Small intestine (tissue), 7 donors: ENCODE measurements around the gene HEY2. TPM values are rescaled to one million over a fixed set of nuclear protein-coding genes. Genes with fewer than 3 reads are reported as not detected.
"Not testable (repeated sequence)": the region's sequence is repeated elsewhere in the genome, so short reads cannot be mapped to it uniquely, and the experiment has no call there.

Experiments used
- DNase-seq, 2 donors: peaks; one replicate each; pipeline versions ENCODE4 v3.0.0 to v3.0.0-alpha.2; 2013
- FAIRE-seq: peaks from 2 replicates; lab custom pipeline; 2012; peaks lifted over from hg19 to GRCh38; lab: Jason Lieb, UNC
- H3K27ac ChIP-seq, 3 donors: one replicate each; pipeline ENCODE4 v1.5.1; 2013; ENCODE audit warnings: low read length in 2 of 3, mild to moderate bottlenecking in 2 of 3, control low read depth in 1 of 3, inconsistent platforms in 1 of 3, low read depth in 1 of 3, moderate library complexity in 1 of 3
- H3K27me3 ChIP-seq, 3 donors: one replicate each; pipeline ENCODE4 v1.6.1; 2013; ENCODE audit warnings: low read length in 3 of 3, inconsistent platforms in 1 of 3; ENCODE audit not compliant: control insufficient read depth in 3 of 3, insufficient read depth in 3 of 3
- H3K36me3 ChIP-seq, 3 donors: one replicate each; pipeline ENCODE4 v1.6.1; 2013; ENCODE audit warnings: low read length in 3 of 3, inconsistent platforms in 1 of 3, low read depth in 1 of 3, mild to moderate bottlenecking in 1 of 3, moderate library complexity in 1 of 3; ENCODE audit not compliant: control insufficient read depth in 3 of 3, insufficient read depth in 2 of 3
- H3K4me1 ChIP-seq, 3 donors: one replicate each; pipeline ENCODE4 v1.6.1; 2013; ENCODE audit warnings: low read length in 2 of 3, inconsistent platforms in 1 of 3, low read depth in 1 of 3, mild to moderate bottlenecking in 1 of 3, moderate library complexity in 1 of 3; ENCODE audit not compliant: control insufficient read depth in 3 of 3, insufficient read depth in 2 of 3
- H3K4me3 ChIP-seq, 3 donors: one replicate each; pipeline ENCODE4 v1.5.1; 2013; ENCODE audit warnings: low read length in 3 of 3, control low read depth in 1 of 3, inconsistent platforms in 1 of 3, low read depth in 1 of 3, mild to moderate bottlenecking in 1 of 3, moderate library complexity in 1 of 3
- H3K9me3 ChIP-seq, 2 donors: one replicate each; pipeline ENCODE4 v1.6.1; 2013; ENCODE audit warnings: low read depth in 1 of 2, low read length in 1 of 2; ENCODE audit not compliant: control insufficient read depth in 2 of 2, insufficient read depth in 1 of 2
- WGBS, 3 donors: extraction: QIAGEN DNeasy Blood & Tissue Kit; methylation state at CpG; one replicate each; pipeline ENCODE4 v1.1.7; 2013; 5-methylcytosine and 5-hydroxymethylcytosine counted together
- polyA plus RNA-seq, 4 donors: library from polyadenylated mRNA; stranded (reverse) in 3 of 4; unstranded in 1 of 4; fragments of 200-250 nt in 3 of 4; fragments of 120-200 nt in 1 of 4; gene quantifications; one replicate each; pipeline versions ENCODE4 v1.2.1 to v1.2.3, GENCODE V29; 2013
- donor health status: healthy with polysubstance abuse.
- donor health status: control.
- donor health status: control.
- donor health status: Bipolar disorder and iron deficiency.
- donor health status: healthy.

The HEY2 gene
- polyA plus RNA-seq, 4 donors: 0.81 to 3.8 (median 1.2) TPM; not detected in 1

DNA sequence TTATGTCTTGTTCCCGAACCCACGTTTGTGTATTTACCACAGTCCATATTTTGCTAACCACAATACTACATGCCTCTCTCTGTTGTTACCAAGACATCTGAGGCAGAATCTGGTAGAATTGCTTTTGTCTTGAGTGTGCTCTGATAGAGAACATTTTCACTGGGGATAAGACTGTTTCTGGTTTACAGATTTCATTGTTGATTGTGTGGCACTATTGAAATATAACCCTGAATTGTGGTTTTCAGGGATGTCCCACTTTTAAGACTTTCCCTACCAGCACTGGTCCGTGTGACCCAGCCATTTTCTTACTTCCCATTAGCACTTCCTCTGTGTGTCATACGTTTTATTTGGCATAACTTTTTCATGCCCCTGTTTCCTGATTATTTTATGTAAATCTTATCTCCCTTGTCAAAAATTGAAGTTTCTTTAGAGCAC lies 53.5 kb downstream of the HEY2 start:
- no peak overlapping the region for H3K4me3 ChIP-seq
- no peaks in the 10 kb centered on the region for H3K27me3 ChIP-seq
- H3K27ac ChIP-seq: peak overlapping the region in 1 of 3 donors; percentile 32
- H3K36me3 ChIP-seq: peaks cover 0 to 8% (median 0%) of the 10 kb centered on the region in 3 donors
- no peaks in the 10 kb centered on the region for H3K9me3 ChIP-seq
- 34 to 38% (median 35%) methylated on average over 4 of the region's 4 CpGs for WGBS, 3 donors
- DNase-seq (no peak), FAIRE-seq (no peak)
- H3K4me1 ChIP-seq: peaks cover 10 to 53% (median 14%) of the 10 kb centered on the region in 3 donors

DNA sequence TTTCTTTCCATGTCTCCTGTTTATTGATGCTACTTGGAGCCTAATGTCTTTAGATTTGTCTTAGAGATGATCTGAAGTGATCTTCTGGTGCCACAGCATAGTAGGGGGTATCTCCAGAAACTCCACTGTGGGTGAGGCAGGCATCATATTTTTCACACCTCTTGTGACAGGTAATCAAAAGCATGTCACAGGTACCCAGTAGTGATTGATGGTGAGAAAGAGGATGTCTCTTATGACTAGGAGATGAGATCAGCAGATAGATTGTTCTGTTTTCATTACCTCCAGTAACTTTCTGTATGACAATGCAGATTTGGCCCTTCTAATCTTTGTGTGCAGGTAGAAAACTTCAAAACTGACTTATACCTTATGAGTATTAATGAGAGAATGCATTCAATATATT lies 54.8 kb downstream of the HEY2 start:
- H3K36me3 ChIP-seq: peaks cover 0 to 8% (median 0%) of the 10 kb centered on the region in 3 donors
- no peaks in the 10 kb centered on the region for H3K9me3 ChIP-seq
- DNase-seq: no peak
- H3K27me3 ChIP-seq: no peaks in the 10 kb centered on the region
- H3K4me1 ChIP-seq: peaks cover 8 to 45% (median 11%) of the 10 kb centered on the region in 3 donors
- no peak overlapping the region for H3K27ac ChIP-seq
- H3K4me3 ChIP-seq: no peak overlapping the region
- FAIRE-seq: no peak

DNA sequence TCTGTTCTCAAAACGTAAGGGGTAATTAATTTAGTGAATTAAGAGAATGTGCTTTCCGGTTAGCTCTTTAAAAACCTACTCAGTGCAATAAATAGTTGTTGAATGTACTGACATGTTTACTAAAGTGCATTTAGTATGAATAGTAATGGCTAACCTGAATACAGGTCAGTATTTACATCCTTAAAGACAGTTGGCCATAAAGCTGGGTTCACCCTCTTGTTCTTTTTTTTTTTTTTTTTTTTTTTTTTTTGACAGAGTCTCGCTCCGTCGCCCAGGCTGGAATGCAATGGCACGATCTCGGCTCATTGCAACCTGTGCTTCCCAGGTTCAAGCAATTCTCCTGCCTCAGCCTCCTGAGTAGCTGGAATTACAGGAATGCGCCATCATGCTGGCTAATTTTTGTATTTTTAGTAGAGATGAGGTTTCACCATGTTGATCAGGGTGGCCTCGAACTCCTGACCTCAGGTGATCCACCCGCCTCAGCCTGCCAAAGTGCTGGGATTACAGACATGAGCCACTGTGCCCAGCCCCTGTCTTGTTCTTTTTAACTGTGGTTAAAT lies 55.5 kb downstream of the HEY2 start:
- not testable (repeated sequence) for FAIRE-seq, H3K4me3 ChIP-seq, H3K36me3 ChIP-seq, H3K27me3 ChIP-seq, DNase-seq, H3K9me3 ChIP-seq
- 28 to 69% (median 58%) methylated on average over 9 to 10 of the region's 10 CpGs for WGBS, 3 donors
- Histone ChIP-seq H3K4me1 (peaks cover 10 to 42% (median 12%) of the 10 kb centered on the region in 3 donors), H3K27ac (peak overlapping the region in 2 of 3 donors; percentile 30 to 46)

DNA sequence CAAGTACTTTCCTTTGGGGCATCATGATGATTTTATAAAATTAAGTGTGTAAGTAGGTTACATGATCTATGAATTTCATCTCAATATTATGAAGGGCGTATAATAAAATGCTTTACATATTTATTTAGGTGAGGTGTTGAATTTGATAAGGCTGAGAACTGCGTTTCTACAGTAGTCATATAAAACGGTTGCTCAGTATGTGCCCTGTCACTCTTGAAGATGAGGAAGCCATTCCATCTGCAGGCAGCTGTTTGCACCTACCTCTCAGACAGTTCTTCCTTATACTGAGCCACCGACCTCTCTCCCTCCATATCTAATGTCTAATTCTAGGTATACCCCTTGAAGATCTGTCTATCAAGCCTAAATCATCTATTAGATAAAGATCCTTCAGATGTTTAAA lies 57.4 kb downstream of the HEY2 start:
- FAIRE-seq: no peak
- 16 to 57% (median 34%) methylated on average over 4 of the region's 4 CpGs for WGBS, 3 donors
- H3K9me3 ChIP-seq: no peaks in the 10 kb centered on the region
- peaks cover 16 to 54% (median 18%) of the 10 kb centered on the region in 3 donors for H3K4me1 ChIP-seq
- peaks cover 0 to 4% (median 0%) of the 10 kb centered on the region in 3 donors for H3K36me3 ChIP-seq
- H3K4me3 ChIP-seq: no peak overlapping the region
- no peaks in the 10 kb centered on the region for H3K27me3 ChIP-seq
- peak overlapping the region in 2 of 3 donors; percentile 39 to 46 for H3K27ac ChIP-seq
- DNase-seq: peak in 1 of 2 donors; percentile 52

DNA sequence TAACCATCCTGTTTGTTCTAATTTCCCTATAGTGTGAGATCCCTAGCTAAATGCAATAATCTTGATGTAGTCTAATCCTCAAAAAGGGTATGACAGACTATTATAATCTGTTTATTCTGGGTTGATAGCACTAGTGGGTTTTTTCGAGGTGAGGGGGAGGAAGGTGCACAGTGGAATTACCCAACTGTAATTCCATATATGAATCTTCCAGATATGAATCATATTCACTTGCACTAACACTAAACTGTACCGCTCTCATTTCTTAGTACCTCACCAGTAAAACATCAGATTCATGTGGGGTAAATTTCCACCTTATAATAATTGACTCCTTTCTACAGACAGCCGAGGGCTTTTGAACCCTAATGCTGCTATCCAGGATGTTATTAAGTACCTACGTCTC lies 57.9 kb downstream of the HEY2 start:
- WGBS, 3 donors: 35 to 57% (median 39%) methylated on average over 4 of the region's 4 CpGs
- DNase-seq: no peak
- H3K27me3 ChIP-seq: no peaks in the 10 kb centered on the region
- no peak overlapping the region for H3K4me3 ChIP-seq
- no peak for FAIRE-seq
- peaks cover 19 to 57% (median 19%) of the 10 kb centered on the region in 3 donors for H3K4me1 ChIP-seq
- H3K27ac ChIP-seq: peak overlapping the region in 1 of 3 donors; percentile 46
- no peaks in the 10 kb centered on the region for H3K9me3 ChIP-seq
- peaks cover 0 to 2% (median 0%) of the 10 kb centered on the region in 3 donors for H3K36me3 ChIP-seq

DNA sequence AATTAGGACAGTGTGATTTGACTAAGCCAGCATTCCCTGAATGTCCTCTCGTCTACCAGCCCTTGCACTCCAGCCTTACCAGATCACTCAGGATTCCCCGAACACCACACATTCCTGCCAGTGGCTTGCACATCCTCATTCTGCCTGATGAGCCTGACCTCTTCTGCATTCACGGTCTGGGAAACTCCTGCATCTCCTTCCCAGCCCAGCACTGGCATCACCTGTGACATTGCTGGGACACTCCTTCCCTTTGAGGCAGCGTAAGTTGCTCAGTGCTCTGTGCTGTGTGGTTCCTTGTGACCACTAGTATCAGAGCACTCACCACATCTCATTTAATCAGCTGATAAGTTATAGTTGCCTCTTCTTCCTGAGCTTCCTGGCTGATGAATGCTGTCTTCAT lies 58.6 kb downstream of the HEY2 start:
- Histone ChIP-seq H3K4me3 (no peak overlapping the region), H3K4me1 (peaks cover 21 to 63% (median 25%) of the 10 kb centered on the region in 3 donors), H3K9me3 (no peaks in the 10 kb centered on the region), H3K27me3 (no peaks in the 10 kb centered on the region), H3K36me3 (peaks cover 0 to 2% (median 0%) of the 10 kb centered on the region in 3 donors), H3K27ac (peak overlapping the region in 1 of 3 donors; percentile 42)
- FAIRE-seq: no peak
- 70 to 77% (median 71%) methylated on average over 4 of the region's 4 CpGs for WGBS, 3 donors
- DNase-seq: no peak

DNA sequence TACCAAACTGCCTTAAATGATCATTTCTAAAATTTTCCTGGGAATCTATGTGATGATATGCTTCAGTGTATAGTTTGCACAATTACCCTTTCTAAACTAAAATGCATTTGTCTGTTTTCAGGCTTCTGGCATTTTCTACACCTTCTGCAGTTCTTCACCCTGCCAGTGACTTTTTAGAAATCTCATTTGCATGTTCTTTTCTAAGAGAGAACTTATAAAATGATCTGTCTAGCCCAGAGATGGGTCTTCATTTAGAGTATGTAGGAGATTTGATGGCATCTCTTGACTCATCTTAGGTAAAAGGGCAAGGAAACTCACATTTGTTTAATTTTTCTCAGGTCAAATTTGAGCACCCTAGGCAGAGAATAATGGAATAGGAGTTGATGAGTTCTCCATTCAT lies 59.2 kb downstream of the HEY2 start:
- FAIRE-seq (no peak), DNase-seq (no peak)
- Histone ChIP-seq H3K27ac (no peak overlapping the region), H3K36me3 (peaks cover 0 to 2% (median 0%) of the 10 kb centered on the region in 3 donors), H3K4me1 (peaks cover 22 to 65% (median 26%) of the 10 kb centered on the region in 3 donors), H3K9me3 (no peaks in the 10 kb centered on the region), H3K27me3 (no peaks in the 10 kb centered on the region), H3K4me3 (no peak overlapping the region)

DNA sequence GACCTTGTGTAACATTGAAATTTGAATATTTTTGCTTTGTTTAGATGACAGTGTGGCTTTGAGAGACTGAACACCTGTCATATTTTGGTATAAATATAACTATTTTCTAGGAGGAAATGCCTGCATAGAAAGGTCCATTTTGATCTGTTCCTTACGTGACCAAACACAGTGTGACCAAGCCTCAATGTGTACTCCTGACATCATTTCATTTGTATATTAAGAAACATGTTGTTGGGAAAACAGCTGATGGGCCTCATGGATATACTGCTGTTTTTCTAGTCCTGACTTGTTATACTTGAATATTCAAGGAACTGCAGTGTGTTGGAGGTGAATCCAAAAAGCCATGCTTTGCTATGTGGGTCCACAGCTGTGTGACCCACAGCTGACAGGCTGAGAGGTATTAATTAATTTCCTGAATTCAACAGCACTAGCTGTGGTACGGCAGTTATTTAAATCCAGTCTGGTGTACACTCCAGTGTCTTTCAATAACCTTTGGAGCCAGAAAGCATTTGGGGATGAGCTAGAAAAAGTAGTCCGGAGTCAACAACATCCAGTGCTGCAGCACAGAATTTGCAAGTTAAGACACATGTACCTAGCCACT lies 60.2 kb downstream of the HEY2 start:
- H3K4me1 ChIP-seq: peaks cover 20 to 64% (median 29%) of the 10 kb centered on the region in 3 donors
- no peak overlapping the region for H3K4me3 ChIP-seq
- H3K27me3 ChIP-seq: no peaks in the 10 kb centered on the region
- H3K27ac ChIP-seq: no peak overlapping the region
- WGBS, 3 donors: 70 to 82% (median 77%) methylated on average over 3 of the region's 3 CpGs
- H3K9me3 ChIP-seq: no peaks in the 10 kb centered on the region
- DNase-seq (no peak), FAIRE-seq (no peak)
- peaks cover 0 to 4% (median 0%) of the 10 kb centered on the region in 3 donors for H3K36me3 ChIP-seq
